ENCODE results near the gene CALR.
"Not testable (repeated sequence)": the region's sequence is repeated elsewhere in the genome, so short reads cannot be mapped to it uniquely, and the experiment has no call there.

Gene CALR

DNA sequence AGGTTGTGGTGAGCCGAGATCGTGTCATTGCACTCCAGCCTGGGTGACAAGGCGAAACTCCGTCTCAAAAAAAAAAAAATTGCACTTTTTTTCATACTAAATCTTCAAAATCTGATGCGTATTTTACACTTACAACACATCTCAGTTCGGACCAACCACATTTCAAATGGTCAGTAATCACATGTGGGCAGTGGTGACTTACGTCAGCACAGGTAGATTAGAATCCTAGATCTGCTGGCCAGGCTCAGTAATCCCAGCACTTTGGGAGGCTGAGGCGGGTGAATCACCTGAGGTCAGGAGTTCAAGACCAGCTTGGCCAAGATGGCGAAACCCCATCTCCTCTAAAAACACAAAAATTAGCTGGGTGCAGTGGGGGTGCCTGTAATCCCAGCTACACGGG is 3.3 kb upstream of the CALR start:
- DNase-seq = no peak

DNA sequence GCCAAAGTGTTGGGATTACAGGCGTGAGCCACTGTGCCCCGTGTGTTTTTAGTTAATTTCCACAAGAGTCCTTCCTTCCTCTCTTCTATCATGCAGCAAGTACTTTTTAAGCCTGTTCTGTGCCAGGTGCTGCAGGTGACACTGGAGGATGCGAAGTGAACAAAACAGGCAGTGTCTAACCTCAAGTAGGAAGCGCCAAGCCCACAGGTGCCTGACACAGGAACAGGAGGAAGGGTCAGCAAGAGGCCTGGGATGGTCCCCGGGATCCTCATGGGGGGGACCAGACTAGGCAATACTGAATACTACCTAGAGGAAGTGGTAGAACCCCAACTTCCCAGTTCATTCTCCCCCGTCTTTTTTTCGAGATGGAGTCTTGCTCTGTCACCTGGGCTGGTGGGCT is 1.8 kb upstream of the CALR start:
- no peak for DNase-seq

DNA sequence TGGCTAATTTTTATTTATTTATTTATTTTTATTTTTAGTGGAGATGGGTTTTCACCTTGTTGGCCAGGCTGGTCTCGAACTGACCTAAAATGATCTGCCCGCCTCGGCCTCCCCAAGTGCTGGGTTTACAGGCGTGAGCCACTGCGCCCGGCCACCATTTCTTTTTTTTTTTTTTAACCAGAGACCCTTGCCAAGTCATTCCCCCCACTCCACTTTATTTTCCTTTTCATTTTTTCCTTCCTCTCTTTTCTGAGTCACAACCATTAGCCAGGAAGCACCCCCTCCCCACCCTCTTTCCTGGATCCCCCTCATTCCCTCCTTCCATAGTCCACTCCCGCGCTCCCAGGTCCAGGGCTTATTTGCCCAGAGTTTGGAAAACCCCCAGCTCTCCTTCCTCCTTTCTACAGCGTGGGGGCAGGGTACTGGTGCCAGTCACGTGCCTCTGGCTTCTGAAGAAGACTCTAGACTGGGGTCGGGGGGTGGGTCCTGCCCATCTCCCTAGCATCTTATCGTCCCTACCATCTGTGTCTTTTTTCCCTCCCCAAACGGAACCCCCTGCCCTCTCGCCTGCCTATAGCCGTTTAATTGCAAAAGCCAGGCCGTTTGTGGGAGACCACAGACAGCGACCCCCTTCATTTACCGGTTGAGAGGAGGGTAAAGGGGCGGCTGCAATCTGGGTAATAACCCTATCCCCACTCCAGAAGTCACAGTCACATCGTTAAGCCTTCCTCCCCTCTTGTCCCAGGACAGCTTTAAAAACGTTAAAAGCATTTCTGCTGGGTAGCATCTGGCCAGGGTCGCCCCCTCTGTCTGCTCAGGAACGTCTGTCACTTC is 1.1 kb upstream of the CALR start:
- no peak for DNase-seq

DNA sequence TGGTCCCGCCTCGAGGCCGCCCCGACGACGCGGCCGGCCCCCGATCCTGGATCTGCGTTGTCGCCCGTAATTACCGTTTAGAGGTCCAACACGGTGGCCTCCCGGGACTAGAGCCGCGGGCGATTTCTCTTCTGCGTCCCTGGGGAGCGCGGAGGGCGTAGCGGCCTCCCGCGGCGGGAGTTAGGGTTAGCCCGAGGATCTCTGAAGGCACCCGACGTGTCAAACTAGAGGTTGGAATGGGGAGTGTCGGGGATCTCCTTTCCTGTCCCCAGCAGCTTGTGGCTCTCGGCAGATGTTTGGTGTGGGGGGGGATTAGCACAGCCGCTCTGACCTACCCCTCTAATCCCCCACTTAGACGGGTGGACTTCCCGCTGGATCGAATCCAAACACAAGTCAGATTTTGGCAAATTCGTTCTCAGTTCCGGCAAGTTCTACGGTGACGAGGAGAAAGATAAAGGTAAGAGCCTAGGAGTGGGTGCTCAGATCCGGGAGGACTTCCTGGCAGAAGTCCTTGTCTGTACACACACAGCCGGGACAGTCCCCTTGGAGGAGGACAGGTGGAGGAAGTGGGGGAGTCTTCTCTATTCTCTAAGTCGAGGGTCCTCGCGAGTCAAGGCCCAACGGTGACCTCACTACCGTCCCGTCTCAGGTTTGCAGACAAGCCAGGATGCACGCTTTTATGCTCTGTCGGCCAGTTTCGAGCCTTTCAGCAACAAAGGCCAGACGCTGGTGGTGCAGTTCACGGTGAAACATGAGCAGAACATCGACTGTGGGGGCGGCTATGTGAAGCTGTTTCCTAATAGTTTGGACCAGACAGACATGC is 581 bp downstream of the CALR start:
- DNase-seq = peak; percentile 39

DNA sequence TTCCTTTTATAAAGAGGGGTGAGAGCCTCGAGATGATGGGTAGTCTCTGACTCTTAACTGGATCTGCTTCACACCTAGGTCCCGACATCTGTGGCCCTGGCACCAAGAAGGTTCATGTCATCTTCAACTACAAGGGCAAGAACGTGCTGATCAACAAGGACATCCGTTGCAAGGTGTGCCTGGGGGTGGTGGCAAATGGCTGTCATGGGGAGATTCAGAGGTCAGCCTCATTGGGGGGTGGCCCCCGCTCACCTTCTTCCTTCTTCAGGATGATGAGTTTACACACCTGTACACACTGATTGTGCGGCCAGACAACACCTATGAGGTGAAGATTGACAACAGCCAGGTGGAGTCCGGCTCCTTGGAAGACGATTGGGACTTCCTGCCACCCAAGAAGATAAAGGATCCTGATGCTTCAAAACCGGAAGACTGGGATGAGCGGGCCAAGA is 1.6 kb downstream of the CALR start:
- DNase-seq = no peak

DNA sequence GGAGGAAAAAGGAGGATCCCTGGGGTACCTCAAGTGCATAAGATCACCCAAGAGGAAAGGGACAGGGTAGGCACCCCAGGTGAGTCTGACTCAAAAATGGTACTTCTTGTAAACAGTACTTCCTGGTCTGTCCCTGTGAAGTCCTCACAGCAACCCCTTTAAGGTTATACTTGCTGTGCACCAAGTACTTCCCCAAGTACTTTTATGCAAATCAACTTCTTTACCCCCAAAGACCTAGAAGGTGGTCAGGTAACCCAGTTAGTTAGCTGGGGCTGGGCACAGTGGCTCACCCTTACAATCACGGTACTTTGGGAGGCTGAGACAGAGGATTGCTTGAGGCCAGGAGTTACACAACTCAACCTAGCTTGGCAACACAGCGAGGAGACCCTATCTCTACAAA is 2.5 kb downstream of the CALR start:
- DNase-seq = no peak

DNA sequence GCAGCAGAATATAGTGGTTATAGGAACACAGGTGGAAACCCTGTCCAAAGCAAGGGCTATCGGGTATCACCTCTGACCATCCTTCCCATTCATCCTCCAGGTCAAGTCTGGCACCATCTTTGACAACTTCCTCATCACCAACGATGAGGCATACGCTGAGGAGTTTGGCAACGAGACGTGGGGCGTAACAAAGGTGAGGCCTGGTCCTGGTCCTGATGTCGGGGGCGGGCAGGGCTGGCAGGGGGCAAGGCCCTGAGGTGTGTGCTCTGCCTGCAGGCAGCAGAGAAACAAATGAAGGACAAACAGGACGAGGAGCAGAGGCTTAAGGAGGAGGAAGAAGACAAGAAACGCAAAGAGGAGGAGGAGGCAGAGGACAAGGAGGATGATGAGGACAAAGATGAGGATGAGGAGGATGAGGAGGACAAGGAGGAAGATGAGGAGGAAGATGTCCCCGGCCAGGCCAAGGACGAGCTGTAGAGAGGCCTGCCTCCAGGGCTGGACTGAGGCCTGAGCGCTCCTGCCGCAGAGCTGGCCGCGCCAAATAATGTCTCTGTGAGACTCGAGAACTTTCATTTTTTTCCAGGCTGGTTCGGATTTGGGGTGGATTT is 5.1 kb downstream of the CALR start:
- no peak for DNase-seq

DNA sequence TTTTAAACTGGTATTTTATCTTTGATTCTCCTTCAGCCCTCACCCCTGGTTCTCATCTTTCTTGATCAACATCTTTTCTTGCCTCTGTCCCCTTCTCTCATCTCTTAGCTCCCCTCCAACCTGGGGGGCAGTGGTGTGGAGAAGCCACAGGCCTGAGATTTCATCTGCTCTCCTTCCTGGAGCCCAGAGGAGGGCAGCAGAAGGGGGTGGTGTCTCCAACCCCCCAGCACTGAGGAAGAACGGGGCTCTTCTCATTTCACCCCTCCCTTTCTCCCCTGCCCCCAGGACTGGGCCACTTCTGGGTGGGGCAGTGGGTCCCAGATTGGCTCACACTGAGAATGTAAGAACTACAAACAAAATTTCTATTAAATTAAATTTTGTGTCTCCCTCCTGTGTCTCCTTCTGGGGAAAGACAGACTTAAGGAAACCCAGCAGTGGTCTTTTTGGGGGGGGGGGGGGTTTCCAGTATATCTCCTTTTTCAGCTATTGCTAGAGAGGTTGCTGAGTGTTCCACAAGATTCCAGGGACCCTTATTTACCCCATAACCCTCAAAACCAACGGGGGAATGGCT is 5.8 kb downstream of the CALR start:
- DNase-seq = no peak

DNA sequence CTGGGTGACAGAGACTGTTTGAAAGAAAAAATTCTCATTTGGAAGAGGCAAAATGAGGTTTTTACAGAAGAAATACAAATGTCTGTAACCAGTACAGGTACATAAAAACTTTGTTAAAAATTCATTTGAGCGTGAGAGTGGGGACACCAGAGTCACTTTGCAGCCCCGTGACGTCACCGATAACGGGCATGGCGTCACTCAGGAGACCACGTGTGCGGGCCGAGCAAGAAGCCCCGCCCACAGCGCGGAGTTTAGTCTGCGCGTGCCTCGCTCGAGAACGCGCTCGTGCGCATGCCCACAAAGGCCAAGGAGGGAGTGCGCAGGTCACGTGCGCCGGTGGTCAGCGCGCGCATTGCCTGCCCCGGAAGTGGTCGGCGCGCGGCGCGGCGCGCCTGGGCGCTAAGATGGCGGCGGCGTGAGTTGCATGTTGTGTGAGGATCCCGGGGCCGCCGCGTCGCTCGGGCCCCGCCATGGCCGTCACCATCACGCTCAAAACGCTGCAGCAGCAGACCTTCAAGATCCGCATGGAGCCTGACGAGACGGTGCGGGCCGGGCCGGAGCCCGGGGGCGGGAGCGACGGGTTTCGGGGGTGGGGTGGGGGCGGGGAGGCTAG is 7.2 kb downstream of the CALR start, which contains the start of gene RAD23A:
RAD23A (plus strand) TSS at position 384 of the 613 bp plus-strand sequence; CDS start at position 471, 87 bp downstream.
- DNase-seq = peak; percentile 99

DNA sequence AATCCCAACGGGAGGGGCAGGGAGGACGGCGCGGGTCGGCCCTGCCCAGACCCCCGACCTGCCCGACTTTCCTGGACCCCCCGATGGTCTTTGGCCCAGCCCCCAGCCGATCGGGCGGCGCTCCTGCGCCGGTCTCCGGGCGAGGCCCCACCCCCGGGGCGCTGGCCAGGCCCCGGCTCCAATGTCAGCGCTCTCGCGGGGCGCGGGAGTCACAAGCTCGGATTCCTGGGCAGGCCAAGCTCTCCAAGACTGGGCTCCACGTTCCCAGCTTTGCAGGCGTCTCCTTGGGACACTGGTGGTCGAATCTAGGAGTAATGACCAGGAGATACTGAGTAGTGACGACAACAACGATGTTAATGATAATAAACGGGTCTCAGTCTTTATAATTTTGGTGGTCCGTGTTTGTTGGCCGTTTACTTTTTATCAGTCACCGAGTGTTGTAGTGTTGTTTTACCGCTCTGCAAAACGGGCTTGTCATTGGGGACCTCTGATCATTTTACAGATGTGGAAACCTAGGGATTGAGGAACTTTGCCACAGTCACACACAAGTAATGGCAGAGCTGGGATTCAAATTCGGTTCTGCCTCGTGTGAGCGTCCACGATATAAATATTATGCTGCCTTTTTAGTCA is 7.8 kb downstream of the CALR start:
- DNase-seq = peak; percentile 54

DNA sequence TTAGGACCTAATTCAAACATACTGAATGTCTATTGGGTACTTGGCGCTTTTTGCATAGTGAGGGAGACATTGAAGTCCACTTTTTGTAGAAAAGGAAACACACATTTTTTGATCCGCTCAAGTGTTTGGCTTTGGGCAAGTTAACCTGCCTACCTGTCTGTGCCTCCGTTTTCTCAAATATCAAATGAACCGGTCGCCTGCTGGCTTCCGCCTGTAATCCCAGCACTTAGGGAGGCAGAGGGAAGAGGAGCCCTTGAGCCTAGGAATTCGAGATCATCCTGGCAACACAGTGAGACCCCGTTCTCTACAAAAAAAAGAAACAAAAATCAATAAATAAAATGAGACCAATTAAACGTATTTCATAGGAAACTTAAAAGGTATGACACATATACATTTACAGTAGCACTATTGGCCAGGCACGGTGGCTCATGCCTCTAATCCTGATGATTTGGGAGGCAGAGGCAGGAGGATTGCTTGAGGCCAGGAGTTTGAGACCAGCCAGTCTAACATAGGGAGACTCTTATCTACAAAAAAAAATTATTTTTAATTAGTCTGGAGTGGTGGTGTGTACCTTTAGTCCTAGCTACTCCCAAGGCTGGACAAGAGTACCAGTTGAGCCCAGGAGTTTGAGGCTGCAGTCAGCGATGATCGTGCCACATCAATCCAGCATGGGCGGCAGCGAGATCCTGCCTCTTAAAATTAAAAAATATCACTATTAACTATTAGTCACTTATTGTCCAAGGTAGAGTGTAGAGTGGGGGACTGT is 8.5 kb downstream of the CALR start:
- no peak for DNase-seq

DNA sequence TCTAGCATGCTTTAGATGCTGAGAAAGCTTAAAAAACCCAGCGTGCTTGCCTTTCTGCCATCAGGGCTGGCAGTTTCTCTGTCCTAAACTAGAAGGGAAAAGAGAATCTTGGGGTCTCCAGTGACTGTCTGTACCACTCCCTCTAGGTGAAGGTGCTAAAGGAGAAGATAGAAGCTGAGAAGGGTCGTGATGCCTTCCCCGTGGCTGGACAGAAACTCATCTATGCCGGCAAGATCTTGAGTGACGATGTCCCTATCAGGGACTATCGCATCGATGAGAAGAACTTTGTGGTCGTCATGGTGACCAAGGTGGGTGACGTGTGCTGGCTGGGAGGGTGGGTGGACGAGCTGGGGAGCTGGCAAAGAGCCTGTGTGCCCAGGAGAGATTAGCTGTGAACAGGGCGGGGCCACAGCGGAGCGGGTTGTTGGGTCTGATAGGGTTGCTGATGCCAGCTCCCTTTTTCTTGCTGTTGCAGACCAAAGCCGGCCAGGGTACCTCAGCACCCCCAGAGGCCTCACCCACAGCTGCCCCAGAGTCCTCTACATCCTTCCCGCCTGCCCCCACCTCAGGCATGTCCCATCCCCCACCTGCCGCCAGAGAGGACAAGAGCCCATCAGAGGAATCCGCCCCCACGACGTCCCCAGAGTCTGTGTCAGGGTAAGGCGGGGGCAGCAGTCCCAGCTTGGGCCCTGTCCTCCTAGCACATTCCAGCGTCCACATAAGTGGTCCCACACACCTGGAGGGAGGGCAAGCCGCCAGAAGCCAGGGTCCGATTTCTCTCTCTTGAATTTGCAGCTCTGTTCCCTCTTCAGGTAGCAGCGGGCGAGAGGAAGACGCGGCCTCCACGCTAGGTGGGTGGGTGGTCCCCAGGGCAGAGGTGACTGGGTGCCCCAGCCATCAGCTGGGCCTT is 9.5 kb downstream of the CALR start:
- no peak for DNase-seq

DNA sequence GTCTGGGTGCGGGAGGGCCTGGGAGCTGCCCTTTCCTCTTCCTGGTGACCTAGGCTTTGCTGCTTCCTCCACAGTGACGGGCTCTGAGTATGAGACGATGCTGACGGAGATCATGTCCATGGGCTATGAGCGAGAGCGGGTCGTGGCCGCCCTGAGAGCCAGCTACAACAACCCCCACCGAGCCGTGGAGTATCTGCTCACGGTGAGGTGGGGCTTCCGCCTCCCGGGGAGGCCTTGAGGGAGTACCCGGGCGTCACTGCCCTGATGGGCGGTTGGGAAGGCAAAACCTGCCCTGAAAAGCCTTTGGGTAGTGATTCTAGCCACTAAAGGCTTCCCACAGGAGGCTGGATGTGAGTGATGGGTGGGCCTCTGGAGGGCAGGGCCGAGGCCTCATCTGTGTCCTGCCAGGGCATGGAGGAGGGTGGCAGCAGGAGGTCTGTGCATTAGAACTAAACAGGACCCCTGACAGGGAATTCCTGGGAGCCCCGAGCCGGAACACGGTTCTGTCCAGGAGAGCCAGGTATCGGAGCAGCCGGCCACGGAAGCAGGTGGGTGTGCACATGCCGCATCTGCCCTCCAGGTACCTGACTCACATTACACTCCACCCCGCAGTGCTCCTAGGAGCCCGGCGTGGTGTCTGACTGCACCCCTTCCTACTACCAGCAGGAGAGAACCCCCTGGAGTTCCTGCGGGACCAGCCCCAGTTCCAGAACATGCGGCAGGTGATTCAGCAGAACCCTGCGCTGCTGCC is 10.4 kb downstream of the CALR start:
- DNase-seq = no peak

DNA sequence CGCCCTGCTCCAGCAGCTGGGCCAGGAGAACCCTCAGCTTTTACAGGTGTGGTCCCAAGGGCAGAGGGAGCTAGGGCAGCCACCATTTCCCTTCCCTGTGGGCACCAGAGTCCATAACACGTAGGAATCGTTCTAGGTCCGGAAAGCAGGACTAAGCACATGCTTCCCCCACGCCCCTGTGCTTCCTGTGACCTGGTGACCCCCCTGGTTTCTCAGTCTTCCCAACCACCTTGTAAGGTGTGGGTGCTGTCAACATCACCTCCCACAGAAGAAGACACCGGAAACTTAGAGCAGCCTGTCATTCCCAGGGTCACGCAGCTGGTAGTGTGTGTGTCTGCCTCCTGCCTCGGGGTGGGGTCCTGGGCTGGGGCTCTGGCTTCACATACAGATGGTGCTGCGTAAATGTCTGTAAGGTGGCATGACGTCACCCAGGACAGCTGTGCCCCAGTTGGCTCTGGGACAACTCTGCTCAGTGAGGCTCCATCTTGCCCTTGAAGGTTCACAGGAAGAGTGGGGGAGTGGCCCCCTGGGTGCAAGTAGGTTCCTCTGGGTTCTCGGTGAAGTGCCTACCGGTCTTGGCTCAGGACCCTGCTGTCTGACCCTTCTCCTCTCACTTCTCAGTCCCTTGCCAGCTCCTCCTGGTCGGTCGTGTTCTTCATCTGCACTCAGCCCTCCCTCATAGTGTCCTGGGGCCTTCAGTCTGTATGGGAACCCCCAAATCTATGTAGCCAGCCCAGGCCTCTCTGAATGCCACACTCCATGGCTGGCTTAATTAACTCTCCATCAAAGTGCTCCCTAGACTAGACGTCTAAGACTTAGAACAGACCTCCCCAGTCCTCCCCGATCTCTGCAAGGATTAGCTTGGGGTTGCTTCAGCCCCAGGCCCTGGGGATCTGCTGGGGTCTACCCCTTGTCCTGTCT is 11.2 kb downstream of the CALR start:
- no peak for DNase-seq

DNA sequence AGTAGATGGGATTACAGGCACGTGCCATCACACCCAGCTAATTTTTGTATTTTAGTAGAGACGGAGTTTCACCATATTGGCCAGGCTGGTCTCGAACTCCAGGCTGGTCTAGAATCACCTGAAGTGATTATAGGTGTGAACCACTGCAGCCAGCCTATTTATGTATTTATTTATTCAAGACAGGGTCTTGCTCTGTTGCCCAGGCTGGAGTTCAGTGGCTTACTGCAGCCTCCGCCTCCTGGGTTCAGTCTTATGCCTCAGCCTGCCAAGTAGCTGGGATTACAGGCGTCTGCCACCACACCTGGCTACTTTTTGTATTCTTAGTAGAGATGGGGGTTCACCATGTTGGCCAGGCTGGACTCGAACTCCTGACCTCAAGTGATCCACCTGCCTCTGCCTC is 13.6 kb downstream of the CALR start:
- not testable (repeated sequence) for DNase-seq

DNA sequence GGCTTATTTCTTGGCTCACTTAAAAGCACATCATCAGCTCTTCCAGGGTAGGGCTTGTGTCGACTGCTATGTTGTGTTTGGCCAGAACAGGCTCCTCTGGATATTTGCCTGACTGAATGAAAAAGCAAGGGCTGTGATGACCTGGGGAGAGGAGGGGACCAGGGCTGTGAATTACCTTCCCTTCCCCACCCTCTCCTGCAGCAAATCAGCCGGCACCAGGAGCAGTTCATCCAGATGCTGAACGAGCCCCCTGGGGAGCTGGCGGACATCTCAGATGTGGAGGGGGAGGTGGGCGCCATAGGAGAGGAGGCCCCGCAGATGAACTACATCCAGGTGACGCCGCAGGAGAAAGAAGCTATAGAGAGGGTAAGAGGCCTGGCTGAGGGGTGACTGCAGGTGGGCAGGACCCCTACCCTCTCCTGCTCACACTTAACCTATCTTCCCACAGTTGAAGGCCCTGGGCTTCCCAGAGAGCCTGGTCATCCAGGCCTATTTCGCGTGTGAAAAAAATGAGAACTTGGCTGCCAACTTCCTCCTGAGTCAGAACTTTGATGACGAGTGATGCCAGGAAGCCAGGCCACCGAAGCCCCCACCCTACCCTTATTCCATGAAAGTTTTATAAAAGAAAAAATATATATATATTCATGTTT is 14.2 kb downstream of the CALR start:
- no peak for DNase-seq

DNA sequence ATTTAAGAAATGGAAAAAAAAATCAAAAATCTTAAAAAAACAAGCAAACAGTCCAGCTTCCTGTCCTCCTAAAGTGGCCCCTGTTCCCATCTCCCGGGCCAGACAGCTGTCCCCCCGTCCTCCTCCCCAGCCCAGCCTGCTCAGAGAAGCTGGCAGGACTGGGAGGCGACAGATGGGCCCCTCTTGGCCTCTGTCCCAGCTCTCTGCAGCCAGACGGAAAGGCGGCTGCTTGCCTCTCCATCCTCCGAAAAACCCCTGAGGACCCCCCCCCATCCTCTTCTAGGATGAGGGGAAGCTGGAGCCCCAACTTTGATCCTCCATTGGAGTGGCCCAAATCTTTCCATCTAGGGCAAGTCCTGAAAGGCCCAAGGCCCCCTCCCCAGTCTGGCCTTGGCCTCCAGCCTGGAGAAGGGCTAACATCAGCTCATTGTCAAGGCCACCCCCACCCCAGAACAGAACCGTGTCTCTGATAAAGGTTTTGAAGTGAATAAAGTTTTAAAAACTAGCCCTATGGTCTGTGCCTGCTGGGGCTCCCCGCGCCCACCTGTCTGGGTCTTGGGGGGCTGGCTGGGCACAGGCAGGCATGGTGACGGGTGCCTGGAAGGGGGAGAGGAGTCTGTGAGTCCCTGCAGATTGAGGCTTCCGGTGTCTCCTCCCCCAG is 14.9 kb downstream of the CALR start:
- no peak for DNase-seq
